ENCODE data around the gene DENND5A.
"Not testable (repeated sequence)": the region's sequence is repeated elsewhere in the genome, so short reads cannot be mapped to it uniquely, and the experiment has no call there.

Gene DENND5A

DNA sequence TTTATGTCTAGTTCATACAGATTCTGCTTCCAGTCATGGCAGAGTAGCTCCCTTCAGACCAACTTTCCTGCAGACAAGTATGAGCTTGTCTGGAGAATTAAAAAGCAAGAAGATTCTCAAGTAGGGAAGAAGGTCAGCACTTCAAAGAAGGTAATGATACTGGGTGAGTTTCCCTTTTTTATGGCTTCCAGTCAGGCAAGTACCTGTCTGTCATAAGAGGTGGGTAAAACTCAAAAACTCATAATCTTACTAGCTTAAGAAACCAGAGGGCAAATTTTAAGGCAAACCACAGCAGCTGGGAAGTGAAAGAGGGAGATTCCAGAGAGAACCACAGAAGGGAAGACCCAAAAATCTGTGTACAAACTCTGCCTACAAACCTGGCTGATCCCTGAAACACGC is 54.2 kb downstream of the DENND5A start:
- DNase-seq (ENCODE audit: low spot score) = no peak

GRCh38 chr11:9210224-9210921 is 54.8 kb downstream of the DENND5A start:
- no peak for DNase-seq (ENCODE audit: low spot score)

DNA sequence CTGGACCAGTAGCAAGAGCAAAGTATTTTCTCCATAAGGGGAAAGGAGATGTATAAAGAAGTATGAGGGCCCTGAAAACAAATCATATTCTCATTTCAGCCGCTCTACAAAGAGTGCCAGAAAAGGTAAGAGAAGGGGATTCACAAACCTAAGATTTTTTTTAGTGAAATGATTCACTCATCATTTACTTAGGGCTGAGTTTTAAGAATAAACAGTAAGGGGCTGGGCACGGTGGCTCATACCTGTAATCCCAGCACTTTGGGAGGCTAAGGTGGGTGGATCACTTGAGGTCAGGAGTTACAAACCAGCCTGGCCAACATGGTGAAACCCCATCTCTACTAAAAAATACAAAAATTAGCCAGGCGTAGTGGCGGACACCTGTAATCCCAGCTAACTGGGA is 55.5 kb downstream of the DENND5A start:
- not testable (repeated sequence) for DNase-seq (ENCODE audit: low spot score)

- no peak for DNase-seq (ENCODE audit: low spot score)
Observed at GRCh38 chr11:9208726-9209501, 56.2 kb downstream of the DENND5A start.

DNA sequence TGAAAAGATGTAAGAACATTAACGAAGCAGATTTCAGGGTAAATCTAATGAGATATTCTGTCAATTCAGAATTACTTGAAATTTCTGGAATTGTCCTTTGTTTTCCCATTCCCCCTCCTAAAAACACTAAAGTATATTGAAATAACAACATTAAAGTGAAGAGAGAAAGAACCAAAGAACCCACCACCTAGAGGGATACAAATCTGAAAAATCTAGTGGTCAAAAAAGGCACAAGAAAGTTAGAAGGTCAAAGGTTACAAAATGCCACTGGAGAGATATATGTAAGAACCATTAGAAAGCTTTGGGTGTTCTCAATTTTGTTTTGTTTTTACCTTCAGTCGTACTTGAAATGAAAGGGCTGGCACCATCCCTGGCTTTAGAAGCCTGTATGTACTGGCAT is 57.9 kb downstream of the DENND5A start:
- DNase-seq (ENCODE audit: low spot score) = no peak

- DNase-seq (ENCODE audit: low spot score) = no peak
Observed at GRCh38 chr11:9206496-9206895, 58.7 kb downstream of the DENND5A start.

DNA sequence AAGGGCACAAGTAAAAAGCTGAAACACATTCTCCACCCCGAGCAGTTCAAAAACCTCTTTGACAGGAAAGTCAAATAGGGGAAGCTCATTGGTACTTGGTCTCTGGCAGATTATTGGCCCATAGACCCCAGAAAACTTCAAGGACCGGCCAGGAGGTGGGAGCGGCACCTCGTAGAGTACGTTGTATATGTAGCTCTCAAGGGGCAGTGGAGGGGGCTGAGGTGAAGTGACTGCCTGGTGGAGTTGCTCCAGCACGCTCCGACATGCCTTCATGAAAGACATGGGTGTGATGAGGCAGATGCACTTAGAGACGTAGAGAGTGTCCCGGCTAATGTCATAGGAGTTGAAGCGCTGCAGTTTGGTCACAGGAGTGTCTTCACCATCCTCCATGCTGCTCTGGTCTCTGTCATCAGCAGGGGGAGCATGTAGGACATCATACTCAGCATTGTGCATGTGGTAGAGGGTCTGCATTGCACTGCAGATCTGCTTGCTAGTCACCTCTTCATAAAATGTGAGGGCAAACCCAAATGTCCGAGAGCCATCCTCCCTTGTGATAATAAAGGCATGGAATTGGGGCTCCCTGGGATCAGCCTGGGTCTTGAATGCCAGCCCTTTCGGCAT is 61.3 kb downstream of the DENND5A start:
- DNase-seq (ENCODE audit: low spot score) = peak; percentile 24

GRCh38 chr11:9201372-9202162 is 63.6 kb downstream of the DENND5A start:
- no peak for DNase-seq (ENCODE audit: low spot score)

- DNase-seq (ENCODE audit: low spot score) = no peak
Observed at GRCh38 chr11:9200471-9200870, 64.7 kb downstream of the DENND5A start.

DNA sequence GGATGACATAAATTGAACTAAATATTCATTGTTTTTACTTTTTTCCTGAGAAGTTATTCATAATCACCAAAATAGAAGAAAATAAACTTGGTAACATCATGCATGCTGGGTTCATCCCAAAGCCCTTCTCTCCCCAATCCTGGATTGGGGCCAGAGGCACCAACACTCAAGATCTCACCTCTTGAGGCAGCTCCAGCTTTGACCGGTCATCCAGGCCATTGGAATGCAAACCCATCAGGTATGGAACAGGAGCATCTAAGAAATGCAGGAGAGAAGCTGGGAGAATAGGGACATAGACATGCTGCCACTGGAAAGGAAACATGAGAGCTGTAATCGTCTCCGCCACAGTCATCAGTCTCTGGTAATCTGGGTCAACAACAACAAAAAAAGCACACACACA is 71.8 kb downstream of the DENND5A start:
- no peak for DNase-seq (ENCODE audit: low spot score)

- DNase-seq (ENCODE audit: low spot score) = no peak
Observed at GRCh38 chr11:9192561-9192960, 72.6 kb downstream of the DENND5A start.

DNA sequence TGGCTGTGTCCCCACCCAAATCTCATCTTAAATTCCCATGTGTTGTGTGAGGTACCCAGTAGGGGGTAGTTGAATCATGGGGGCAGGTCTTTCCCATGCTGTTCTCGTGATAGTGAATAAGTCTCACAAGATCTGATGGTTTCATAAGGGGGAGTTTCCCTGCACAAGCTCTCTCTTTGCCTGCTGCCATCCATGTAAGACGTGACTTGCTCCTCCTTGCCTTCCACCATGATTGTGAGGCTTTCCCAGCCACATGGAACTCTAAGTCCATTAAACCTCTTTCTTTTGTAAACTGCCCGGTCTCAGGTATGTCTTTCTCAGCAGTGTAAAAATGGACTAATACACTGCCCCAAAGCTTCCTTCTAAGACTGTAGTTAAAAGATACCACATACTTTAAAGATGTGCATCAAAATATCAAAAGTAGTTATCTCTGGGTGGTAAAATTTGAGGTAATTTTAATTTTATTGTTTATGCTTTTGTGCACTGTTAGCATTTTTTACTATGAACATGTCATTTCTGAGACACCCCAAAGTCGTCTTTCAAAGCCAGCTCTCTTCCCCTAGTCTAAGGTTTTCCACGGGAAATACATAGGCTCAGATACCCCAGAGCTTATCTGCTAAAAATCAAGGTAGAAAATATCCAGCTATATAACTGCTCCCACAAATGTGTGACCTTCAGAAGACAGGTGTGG is 74.7 kb downstream of the DENND5A start:
- not testable (repeated sequence) for DNase-seq (ENCODE audit: low spot score)

DNA sequence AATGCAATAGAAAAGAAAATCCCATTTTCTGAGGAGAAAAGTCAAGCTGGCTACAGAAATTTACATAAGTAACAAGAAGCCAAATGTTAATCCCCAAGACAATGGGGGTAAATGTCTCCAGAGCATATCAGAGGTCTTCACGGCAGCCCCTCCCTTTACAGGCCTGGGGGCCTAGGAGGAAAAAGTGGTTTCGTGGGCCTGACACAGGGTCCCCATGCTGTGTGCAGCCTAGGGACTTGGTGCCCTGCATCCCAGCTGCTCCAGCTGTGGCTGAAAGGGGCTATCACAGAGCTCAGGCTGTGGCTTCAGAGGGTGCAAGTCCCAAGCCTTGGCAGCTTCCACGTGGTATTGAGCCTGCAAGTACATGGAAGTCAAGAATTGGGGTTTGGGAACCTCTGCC is 76.3 kb downstream of the DENND5A start:
- DNase-seq (ENCODE audit: low spot score) = not testable (repeated sequence)

DNA sequence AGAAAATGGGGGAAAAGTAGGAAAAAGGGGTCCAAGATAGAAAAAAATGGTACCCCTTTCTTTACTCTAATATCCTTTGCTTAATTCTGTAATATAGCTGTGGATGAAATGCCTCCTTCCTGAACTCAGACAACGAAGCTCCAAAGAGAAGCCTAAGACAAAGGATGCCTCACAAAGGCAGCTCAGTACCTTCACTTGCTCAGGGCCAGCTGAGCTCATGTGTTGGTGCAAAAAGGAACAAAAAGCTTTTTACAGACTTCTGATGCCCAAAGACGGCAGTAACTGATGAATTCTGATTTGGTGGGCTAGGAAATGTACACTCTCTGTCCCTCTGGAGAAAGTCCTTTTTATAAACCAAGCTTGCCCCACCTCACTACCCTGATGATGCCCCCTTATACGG is 77.5 kb downstream of the DENND5A start:
- no peak for DNase-seq (ENCODE audit: low spot score)

- DNase-seq (ENCODE audit: low spot score) = no peak
Observed at GRCh38 chr11:9184516-9184915, 80.6 kb downstream of the DENND5A start.

GRCh38 chr11:9182180-9182871 is 82.8 kb downstream of the DENND5A start:
- DNase-seq (ENCODE audit: low spot score) = no peak

- DNase-seq (ENCODE audit: low spot score) = no peak
Observed at GRCh38 chr11:9180784-9181183, 84.4 kb downstream of the DENND5A start.

GRCh38 chr11:9179141-9179540 is 86.0 kb downstream of the DENND5A start:
- no peak for DNase-seq (ENCODE audit: low spot score)

GRCh38 chr11:9178716-9179115 is 86.4 kb downstream of the DENND5A start:
- DNase-seq (ENCODE audit: low spot score) = no peak

DNA sequence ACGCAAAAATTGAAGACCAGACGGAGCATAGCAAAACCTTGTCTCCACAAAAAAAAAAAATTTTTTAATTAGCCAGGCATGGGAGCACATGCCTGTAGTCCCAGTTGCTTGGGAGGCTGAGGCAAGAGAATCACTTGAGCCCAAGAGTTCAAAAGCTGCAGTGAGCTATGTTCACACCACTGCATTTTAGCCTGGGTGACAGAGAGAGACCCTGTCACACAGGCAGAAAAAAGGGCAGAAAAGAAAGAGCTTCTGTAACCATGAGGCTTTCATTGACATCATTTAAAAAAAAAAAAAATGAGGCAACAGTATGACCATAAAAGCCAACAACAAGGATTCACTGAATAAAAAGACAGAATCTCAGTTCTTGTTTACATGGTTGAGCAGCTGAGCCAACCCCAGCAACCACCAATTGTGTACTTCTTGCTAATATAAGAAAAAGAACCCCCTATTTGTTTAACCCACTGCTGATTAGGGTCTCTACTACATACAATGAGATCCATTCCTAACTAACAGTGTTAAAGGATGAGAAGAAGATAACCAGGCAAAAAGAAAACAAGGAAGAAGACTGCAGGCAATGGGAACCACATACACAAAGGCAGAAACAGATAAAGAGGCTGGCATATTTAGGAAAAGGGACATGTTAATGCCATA is 87.6 kb downstream of the DENND5A start:
- no peak for DNase-seq (ENCODE audit: low spot score)

DNA sequence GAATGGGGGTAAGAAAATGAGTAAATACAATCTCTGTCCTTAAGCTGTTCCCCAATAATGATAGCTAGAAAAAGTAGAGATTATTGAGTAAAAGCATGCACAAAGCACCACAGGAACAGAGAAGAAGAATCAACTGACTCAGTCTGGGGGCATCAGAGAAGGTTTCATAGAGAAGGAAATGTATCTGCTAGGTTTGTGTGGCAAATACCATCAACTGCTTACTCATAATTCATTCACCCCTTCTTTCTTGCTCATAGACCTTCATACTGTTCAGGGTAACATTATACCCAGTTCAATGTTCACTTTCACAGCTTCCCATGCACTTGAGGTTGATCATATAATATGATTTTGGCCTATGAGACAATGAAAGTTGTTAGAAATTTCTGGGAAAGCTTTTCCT is 88.6 kb downstream of the DENND5A start:
- DNase-seq (ENCODE audit: low spot score) = no peak
